ENCODE results near the gene UMODL1. TPM values are rescaled to one million over a fixed set of nuclear protein-coding genes. Genes with fewer than 3 reads are reported as not detected.

Gene UMODL1
- total RNA-seq, 1 experiment from 2014 or later: not detected

DNA sequence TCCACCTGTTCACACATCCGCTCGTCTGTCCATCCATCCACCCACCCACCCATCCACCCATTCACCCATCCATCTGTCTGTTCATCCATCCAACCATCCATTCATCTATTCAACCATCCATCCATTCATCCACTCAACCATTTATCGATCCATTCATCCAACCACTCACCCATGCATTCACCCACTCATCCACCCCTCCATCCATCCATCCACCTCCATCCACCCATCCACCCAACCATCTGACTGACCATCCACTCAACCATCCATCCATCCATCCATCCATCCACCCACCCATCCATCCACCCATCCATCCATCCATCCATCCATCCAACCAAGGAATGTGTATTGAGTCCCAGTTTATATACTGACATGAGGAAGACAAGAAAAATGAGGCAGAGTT is 73.1 kb downstream of the UMODL1 start:
- no peaks in the 10 kb centered on the region for H4K20me1 ChIP-seq (ENCODE audit: insufficient read depth)
- H3K4me2 ChIP-seq: no peak overlapping the region
- ChIA-PET POLR2A (ENCODE audit: unreplicated experiment) (no interaction called here), CTCF (no interaction called here)
- intact Hi-C loops (cut with micrococcal nuclease; ENCODE audit: unreplicated experiment): no loop called here
- H3K27ac ChIP-seq: no peak overlapping the region
- no peaks in the 10 kb centered on the region for H3K4me1 ChIP-seq (replicated peaks; ENCODE audit: insufficient read depth)
- no peaks in the 10 kb centered on the region for H3K9me2 ChIP-seq (ENCODE audit: insufficient read depth)
- H3K4me3 ChIP-seq: no peak overlapping the region
- no peaks in the 10 kb centered on the region for H3K9me3 ChIP-seq (ENCODE audit: insufficient read depth, low read depth)
- TF ChIP-seq, protein P1, sequence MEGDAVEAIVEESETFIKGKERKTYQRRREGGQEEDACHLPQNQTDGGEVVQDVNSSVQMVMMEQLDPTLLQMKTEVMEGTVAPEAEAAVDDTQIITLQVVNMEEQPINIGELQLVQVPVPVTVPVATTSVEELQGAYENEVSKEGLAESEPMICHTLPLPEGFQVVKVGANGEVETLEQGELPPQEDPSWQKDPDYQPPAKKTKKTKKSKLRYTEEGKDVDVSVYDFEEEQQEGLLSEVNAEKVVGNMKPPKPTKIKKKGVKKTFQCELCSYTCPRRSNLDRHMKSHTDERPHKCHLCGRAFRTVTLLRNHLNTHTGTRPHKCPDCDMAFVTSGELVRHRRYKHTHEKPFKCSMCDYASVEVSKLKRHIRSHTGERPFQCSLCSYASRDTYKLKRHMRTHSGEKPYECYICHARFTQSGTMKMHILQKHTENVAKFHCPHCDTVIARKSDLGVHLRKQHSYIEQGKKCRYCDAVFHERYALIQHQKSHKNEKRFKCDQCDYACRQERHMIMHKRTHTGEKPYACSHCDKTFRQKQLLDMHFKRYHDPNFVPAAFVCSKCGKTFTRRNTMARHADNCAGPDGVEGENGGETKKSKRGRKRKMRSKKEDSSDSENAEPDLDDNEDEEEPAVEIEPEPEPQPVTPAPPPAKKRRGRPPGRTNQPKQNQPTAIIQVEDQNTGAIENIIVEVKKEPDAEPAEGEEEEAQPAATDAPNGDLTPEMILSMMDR (conservative IDR thresholded peaks at IDR 0.05): no peak
- no peak for TF ChIP-seq EZH2 (IDR thresholded peaks at IDR 0.05; ENCODE audit: low read depth)
- H3K27me3 ChIP-seq (ENCODE audit: insufficient read depth, low read depth): no peaks in the 10 kb centered on the region
- no peak overlapping the region for H2AFZ ChIP-seq
- no peak for DNase-seq
- H3K79me2 ChIP-seq (ENCODE audit: low read depth): no peaks in the 10 kb centered on the region
- no peaks in the 10 kb centered on the region for H3K36me3 ChIP-seq (ENCODE audit: low read depth)
- no TSS peak for BruUV-seq (replicated peaks)
- H3F3A ChIP-seq (ENCODE audit: insufficient read depth, low read depth): no peaks in the 10 kb centered on the region

GRCh38 chr21:42144679-42145568 is 73.8 kb downstream of the UMODL1 start:
- no peak for DNase-seq
- ChIA-PET POLR2A (ENCODE audit: unreplicated experiment) (no interaction called here), CTCF (no interaction called here)
- no peak overlapping the region for H2AFZ ChIP-seq
- H3K9me3 ChIP-seq (ENCODE audit: insufficient read depth, low read depth): no peaks in the 10 kb centered on the region
- H3K27me3 ChIP-seq (ENCODE audit: insufficient read depth, low read depth): no peaks in the 10 kb centered on the region
- H3K27ac ChIP-seq: no peak overlapping the region
- H3K4me1 ChIP-seq (replicated peaks; ENCODE audit: insufficient read depth): no peaks in the 10 kb centered on the region
- TF ChIP-seq, protein P1 (conservative IDR thresholded peaks at IDR 0.05): no peak
- TF ChIP-seq EZH2 (IDR thresholded peaks at IDR 0.05; ENCODE audit: low read depth): no peak
- no peak overlapping the region for H3K4me3 ChIP-seq
- intact Hi-C loops (cut with micrococcal nuclease; ENCODE audit: unreplicated experiment): loop anchor here (1.0 kb wide), 3 partner anchors 113 to 305 kb away; no protein-coding TSS in a partner anchor
- H3K79me2 ChIP-seq (ENCODE audit: low read depth): no peaks in the 10 kb centered on the region
- H3F3A ChIP-seq (ENCODE audit: insufficient read depth, low read depth): no peaks in the 10 kb centered on the region
- no peaks in the 10 kb centered on the region for H3K9me2 ChIP-seq (ENCODE audit: insufficient read depth)
- BruUV-seq (replicated peaks): no TSS peak
- no peak overlapping the region for H3K4me2 ChIP-seq
- H3K36me3 ChIP-seq (ENCODE audit: low read depth): no peaks in the 10 kb centered on the region
- no peaks in the 10 kb centered on the region for H4K20me1 ChIP-seq (ENCODE audit: insufficient read depth)

GRCh38 chr21:42145569-42146272 is 74.6 kb downstream of the UMODL1 start:
- DNase-seq: peak in 1 of 2 experiments; percentile 44
- Histone ChIP-seq H3K4me1 (replicated peaks; ENCODE audit: insufficient read depth) (no peaks in the 10 kb centered on the region), H3K9me3 (ENCODE audit: insufficient read depth, low read depth) (no peaks in the 10 kb centered on the region), H3K27me3 (ENCODE audit: insufficient read depth, low read depth) (no peaks in the 10 kb centered on the region), H3K9me2 (ENCODE audit: insufficient read depth) (no peaks in the 10 kb centered on the region), H3K36me3 (ENCODE audit: low read depth) (no peaks in the 10 kb centered on the region), H3K4me3 (no peak overlapping the region), H4K20me1 (ENCODE audit: insufficient read depth) (no peaks in the 10 kb centered on the region), H3K79me2 (ENCODE audit: low read depth) (no peaks in the 10 kb centered on the region), H3F3A (ENCODE audit: insufficient read depth, low read depth) (no peaks in the 10 kb centered on the region), H3K4me2 (no peak overlapping the region), H2AFZ (no peak overlapping the region), H3K27ac (no peak overlapping the region)
- TF ChIP-seq, protein P1 (conservative IDR thresholded peaks at IDR 0.05): peak; percentile 84
- no peak for TF ChIP-seq EZH2 (IDR thresholded peaks at IDR 0.05; ENCODE audit: low read depth)
- CTCF ChIA-PET: no interaction called here
- intact Hi-C loops (cut with micrococcal nuclease; ENCODE audit: unreplicated experiment): loop anchor here (1.0 kb wide), 3 partner anchors 113 to 305 kb away; no protein-coding TSS in a partner anchor
- no TSS peak for BruUV-seq (replicated peaks)
- POLR2A ChIA-PET (ENCODE audit: unreplicated experiment): no interaction called here
